ENCODE data around the gene KLRK1. TPM values are rescaled to one million over a fixed set of nuclear protein-coding genes. Genes with fewer than 3 reads are reported as not detected.
"Not testable (repeated sequence)": the region's sequence is repeated elsewhere in the genome, so short reads cannot be mapped to it uniquely, and the experiment has no call there.

KLRK1 gene
- total and polyA plus RNA-seq, 2 of the 4 experiments (the other 2 are of a cell fraction), result not detected

DNA sequence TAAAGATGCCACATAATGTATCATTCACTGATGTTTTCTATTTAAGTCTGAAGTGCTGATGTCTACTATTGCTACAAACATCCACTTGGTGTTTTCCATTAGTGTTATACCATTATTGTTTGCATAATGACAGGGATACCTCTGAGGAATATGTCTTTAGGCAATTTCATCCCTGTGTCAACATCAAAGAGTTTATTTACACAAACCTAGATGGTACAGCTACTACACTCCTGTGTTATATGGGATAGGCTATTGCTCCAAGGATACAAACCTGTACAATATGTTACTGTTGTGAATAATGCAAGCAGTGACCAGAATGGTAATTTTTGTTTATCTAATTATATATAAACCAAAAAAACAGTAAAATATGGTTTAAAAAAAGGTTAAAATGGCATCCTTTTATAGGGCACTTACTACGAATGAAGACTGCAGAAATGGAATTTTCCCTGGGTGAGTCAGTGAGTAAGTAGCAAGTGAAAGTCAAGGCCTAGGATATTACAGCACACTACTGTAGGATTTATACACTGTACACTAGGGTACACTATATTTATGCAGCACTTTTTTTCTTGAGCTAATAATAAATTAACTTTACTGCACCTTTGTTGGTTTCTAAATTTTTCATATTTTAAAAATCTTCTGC is 34.5 kb upstream of the KLRK1 start:
- H3K4ac ChIP-seq (ENCODE audit: low read depth, low read length); H3K79me1 ChIP-seq (ENCODE audit: low read depth in 1 of 2, low read length in 2 of 2); intact Hi-C loops (cut with micrococcal nuclease); H2AK9ac ChIP-seq (replicated peaks; ENCODE audit: low read depth, low read length, poor library complexity); H2BK15ac ChIP-seq (ENCODE audit: low read depth, low read length); dilution Hi-C loops (cut with HindIII; ENCODE audit: low sequenced_read_pairs, unreplicated experiment); H4K20me1 ChIP-seq (ENCODE audit: insufficient read depth, low read length); POLR2A ChIA-PET (ENCODE audit: unreplicated experiment); H3K14ac ChIP-seq (replicated peaks; ENCODE audit: low read depth, low read length); H3K27ac ChIP-seq (ENCODE audit: insufficient read depth, low read length); H4K8ac ChIP-seq (ENCODE audit: low read depth in 2 of 2, low read length in 2 of 2); H3K9me1 ChIP-seq (ENCODE audit: insufficient read depth, low read length); BruUV-seq (replicated peaks); in situ Hi-C loops (cut with MboI; ENCODE audit: low sequenced_read_pairs); H4K91ac ChIP-seq (ENCODE audit: insufficient read depth, low read depth, low read length); CTCF ChIA-PET; H3K4me3 ChIP-seq (ENCODE audit: insufficient read depth, low read depth, low read length); DNase-seq; H2BK120ac ChIP-seq (ENCODE audit: low read depth, low read length); H3K27me3 ChIP-seq (ENCODE audit: control insufficient read depth, insufficient read depth, low read length); H3K4me1 ChIP-seq (ENCODE audit: control insufficient read depth, insufficient read depth, low read length); H2AFZ ChIP-seq (replicated peaks; ENCODE audit: low read length, poor library complexity); H3K23ac ChIP-seq (ENCODE audit: low read depth, low read length); H3K9ac ChIP-seq (ENCODE audit: low read depth, low read length); H3K9me3 ChIP-seq (ENCODE audit: control insufficient read depth, insufficient read depth, low read length); H2BK20ac ChIP-seq (ENCODE audit: low read depth, low read length); H3K4me2 ChIP-seq (ENCODE audit: low read depth, low read length); H4K5ac ChIP-seq (ENCODE audit: low read depth, low read length); H3K36me3 ChIP-seq (ENCODE audit: control insufficient read depth, insufficient read depth, low read length); H3K18ac ChIP-seq (ENCODE audit: low read depth, low read length); H3K56ac ChIP-seq (ENCODE audit: extremely low read depth, insufficient read depth, low read length); H2BK5ac ChIP-seq (ENCODE audit: low read depth, low read length, poor library complexity, severe bottlenecking); H2AK5ac ChIP-seq (ENCODE audit: low read depth, low read length): not testable (repeated sequence)
- ATAC-seq (ENCODE audit: low read depth), result peak; percentile 87
- no CpG with 5 or more reads among the region's 1 CpG for WGBS, 2 experiments (ENCODE audit: extremely low coverage in 2 of 2, insufficient read length in 1 of 2)

DNA sequence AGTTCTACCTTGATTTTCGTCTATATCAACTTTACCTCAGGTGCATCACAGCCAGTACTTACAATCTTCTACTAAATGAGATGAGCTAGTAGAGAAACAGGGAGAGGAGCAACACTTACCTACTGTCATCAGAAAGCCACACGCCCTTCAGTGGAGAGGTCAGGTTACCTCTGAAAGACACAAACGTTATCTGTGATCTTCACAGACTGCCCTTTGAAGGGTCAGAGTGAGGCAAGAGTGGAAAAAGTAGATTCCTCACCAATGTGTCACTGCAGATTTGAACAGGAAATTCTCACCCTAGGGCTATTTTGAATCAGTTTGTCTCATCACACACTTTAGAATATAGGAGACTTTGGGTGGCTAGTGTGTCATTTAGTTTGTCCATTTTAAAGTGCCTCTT is 32.3 kb upstream of the KLRK1 start:
- H2BK20ac ChIP-seq (ENCODE audit: low read depth, low read length); H3K4ac ChIP-seq (ENCODE audit: low read depth, low read length); dilution Hi-C loops (cut with HindIII; ENCODE audit: low sequenced_read_pairs, unreplicated experiment); H3K36me3 ChIP-seq (ENCODE audit: control insufficient read depth, insufficient read depth, low read length); H3K4me3 ChIP-seq (ENCODE audit: insufficient read depth, low read depth, low read length); in situ Hi-C loops (cut with MboI; ENCODE audit: low sequenced_read_pairs); H2AK9ac ChIP-seq (replicated peaks; ENCODE audit: low read depth, low read length, poor library complexity); POLR2A ChIA-PET (ENCODE audit: unreplicated experiment); intact Hi-C loops (cut with micrococcal nuclease); H3K9ac ChIP-seq (ENCODE audit: low read depth, low read length); H4K5ac ChIP-seq (ENCODE audit: low read depth, low read length); H3K79me1 ChIP-seq (ENCODE audit: low read depth in 1 of 2, low read length in 2 of 2); H3K4me1 ChIP-seq (ENCODE audit: control insufficient read depth, insufficient read depth, low read length); H4K91ac ChIP-seq (ENCODE audit: insufficient read depth, low read depth, low read length); H2BK120ac ChIP-seq (ENCODE audit: low read depth, low read length); CTCF ChIA-PET; H3K56ac ChIP-seq (ENCODE audit: extremely low read depth, insufficient read depth, low read length); H3K9me3 ChIP-seq (ENCODE audit: control insufficient read depth, insufficient read depth, low read length); H3K18ac ChIP-seq (ENCODE audit: low read depth, low read length); H2AFZ ChIP-seq (replicated peaks; ENCODE audit: low read length, poor library complexity); H2BK5ac ChIP-seq (ENCODE audit: low read depth, low read length, poor library complexity, severe bottlenecking); ATAC-seq (ENCODE audit: low read depth); H3K27me3 ChIP-seq (ENCODE audit: control insufficient read depth, insufficient read depth, low read length); DNase-seq; H4K8ac ChIP-seq (ENCODE audit: low read depth in 2 of 2, low read length in 2 of 2); H3K9me1 ChIP-seq (ENCODE audit: insufficient read depth, low read length); H2BK15ac ChIP-seq (ENCODE audit: low read depth, low read length); H3K4me2 ChIP-seq (ENCODE audit: low read depth, low read length); H3K23ac ChIP-seq (ENCODE audit: low read depth, low read length); H3K27ac ChIP-seq (ENCODE audit: insufficient read depth, low read length); H4K20me1 ChIP-seq (ENCODE audit: insufficient read depth, low read length); H3K14ac ChIP-seq (replicated peaks; ENCODE audit: low read depth, low read length); BruUV-seq (replicated peaks); H2AK5ac ChIP-seq (ENCODE audit: low read depth, low read length): not testable (repeated sequence)
- WGBS, 2 experiments (ENCODE audit: extremely low coverage in 2 of 2, insufficient read length in 1 of 2), result no CpG with 5 or more reads among the region's 3 CpGs
